Activated T-helper 9 cell treated with anti-CD3 and anti-CD28 coated beads, Interleukin-2, amount 50 U/mL, for 16 hours (primary cell): Measurements from ENCODE around the gene MVB12B.

ENCODE experiments used
- DNase-seq: peaks from one replicate; pipeline ENCODE4 v3.0.0-alpha.2; 2020; ENCODE audit warnings: low read depth

MVB12B gene

DNA sequence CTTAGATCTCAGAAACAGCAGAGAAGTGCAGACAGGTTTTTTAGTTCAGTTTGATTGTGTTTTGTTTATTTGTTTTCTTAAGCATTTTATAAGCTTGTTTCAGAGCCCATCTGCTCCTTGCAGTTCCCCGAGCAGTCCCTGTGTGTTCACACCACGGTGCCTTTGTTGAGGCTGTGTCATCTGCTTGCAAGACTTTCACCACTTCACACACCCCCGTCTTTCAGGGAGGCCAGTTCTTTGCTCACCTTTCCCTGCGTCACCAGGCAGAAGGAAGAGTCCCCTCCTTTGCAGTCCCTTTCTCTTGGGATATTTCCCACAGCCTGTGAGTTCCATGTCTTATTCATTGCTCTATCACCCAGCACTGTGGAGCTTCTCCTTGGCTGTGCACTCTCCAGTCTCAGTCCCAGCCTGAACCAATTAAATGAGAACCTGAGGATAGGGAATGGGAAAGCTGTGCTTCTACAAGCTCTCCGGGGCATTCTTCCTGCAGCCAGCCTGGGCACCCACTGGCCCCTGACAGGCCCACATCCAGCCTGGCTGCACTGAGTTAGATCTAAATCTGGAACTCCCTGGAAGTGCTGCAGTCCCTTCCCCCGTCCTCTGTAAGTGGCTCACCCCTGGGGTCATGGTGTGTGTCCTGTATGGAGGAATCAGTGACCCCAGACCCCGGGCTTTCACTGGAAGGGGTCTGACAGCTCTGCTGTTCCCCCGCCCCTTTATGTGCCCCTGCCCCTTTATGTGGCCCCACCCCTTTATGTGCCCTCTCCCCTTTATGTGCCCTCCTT lies 5.5 kb downstream of the MVB12B start:
- no peak for DNase-seq

DNA sequence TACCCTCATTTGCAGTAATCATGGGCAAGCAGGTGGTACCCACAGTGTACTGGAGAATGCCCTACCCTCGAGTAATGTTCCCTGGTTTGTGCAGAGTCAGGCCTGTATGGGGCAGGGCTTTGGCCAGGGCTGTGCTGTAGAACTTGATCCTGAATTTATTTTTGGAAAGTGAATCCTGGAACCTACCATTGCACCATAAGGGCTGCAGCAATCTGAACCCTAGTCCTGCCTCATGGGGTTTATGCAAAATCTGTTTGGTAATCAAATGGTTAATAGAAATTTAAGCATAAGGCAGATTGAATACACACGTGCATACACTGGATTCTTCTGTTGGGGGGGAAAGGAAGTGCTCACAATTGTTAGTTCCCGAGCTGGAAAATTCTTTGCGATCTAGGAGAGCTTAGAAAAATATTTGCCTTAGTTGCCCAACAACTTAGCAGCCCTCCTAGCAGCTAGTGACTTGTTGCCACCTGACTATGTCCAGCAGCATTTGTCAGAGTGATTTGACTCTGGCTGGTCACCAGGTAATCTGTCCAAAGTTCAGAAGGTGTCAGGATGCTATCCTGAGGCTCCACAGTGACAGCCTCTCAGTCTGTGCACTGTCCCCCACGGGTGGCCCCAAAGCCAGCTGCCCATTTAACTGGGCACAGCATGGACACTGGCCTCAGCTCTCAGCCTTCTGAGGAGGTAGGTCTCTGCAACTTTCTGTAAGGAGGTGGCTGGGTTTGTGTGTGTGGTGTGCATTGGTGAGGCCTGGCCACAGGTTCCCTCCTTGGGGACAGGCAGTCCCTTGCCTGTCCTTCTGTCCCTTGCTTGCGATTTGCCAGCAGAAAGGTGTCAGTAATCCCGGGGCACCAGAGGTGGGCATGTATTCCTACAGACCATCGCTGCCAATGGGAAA lies 8.3 kb downstream of the MVB12B start:
- no peak for DNase-seq

DNA sequence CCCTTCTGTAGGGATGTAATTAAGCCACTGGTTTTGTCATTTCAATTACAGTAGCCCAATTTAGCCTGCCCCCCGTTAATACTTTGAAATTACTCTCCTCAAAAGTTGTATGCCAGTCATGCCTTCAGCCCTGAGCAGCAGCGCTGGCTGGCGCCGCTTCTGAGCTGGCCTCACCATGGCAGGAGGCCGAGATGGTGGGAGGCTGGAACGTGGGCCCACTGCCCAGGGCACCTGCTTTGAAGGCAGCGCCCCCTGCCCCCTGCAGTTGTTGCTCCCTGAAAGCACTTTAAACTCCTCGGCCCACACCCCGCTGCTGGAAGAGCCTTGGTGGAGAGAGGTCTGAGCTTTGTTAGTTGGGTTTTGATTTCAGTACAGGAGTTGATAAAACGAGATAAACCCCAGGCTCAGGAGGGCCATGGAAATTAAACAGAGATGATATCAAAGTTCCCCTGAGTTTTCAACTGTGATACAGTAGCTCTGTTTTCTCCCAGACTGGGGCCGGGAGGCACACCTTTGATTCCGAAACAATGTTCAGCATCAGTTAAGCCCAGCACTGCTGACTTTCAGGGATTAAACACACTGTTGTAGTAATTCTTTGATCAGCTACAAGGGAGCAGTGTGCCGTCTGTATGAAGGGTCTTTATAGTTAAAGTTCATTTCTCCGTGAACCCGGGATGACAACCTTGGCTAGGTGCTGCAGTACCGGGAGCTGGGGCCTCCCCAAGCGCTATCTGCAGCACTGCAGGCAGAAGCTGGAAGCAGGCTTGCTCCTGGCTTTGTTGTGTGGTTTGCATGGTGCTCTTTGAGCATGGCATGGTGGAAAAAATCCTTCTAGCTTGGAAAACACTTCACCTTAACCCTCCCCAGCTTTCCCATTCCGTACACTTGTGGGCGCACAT lies 9.5 kb downstream of the MVB12B start:
- DNase-seq, result no peak

DNA sequence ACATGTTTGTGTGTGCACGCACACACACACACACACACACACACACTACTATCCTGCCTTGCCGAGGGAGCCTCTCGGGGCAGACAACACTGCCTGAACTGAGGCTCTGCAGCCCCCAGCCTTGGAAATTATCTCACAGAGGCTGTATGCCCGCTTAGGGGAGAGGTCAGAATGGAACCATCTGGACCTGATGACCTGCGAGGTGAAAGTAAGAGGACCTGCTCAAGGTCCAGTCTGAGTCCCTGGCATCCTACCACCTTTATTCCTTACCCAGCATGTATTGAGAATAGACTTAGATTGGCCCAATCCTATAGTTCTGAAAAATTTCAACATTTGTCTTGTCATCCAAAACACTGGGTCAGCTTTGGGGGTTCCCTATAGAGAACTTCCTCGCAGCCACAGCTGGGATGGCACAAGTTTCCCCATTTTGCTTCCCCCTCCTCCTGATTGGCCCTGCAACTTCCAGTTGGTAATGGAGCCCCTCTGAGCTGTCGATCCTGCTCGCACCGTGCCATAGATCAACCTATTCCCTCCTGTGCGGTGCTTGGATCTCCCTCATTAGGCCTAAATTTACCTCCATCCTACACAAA lies 10.2 kb downstream of the MVB12B start:
- DNase-seq, result no peak

DNA sequence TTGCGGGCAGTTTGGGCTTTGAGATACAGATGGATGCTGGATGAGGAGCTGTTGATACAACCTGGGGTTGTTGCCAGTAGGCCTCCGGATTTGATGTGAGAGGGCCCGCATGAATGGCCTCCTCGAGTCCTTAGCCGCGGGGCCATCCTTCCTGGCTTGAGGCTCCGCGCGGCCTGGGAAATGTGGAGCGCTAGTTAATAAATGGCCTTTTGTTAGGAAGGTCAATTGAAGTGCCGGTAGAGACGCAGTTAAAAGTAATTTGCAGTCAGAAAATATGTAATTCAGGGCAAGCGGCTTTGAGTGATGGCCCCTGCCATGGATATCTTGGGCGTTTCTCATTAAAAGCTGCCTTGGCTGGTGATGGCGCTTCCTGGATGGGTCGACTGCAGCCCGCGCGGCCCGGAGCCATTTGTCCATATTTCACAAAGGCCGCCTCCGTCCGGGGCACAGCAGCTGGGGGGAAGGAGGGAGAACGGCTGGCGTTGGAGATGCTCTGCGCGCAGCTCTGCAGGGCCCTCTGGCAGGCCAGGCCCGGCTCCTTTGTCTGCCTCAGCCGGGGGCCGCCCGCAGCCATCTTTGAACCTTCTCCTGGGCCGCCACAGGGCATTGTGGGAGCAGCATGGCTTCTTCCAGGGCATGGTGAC lies 11.2 kb downstream of the MVB12B start:
- no peak for DNase-seq

DNA sequence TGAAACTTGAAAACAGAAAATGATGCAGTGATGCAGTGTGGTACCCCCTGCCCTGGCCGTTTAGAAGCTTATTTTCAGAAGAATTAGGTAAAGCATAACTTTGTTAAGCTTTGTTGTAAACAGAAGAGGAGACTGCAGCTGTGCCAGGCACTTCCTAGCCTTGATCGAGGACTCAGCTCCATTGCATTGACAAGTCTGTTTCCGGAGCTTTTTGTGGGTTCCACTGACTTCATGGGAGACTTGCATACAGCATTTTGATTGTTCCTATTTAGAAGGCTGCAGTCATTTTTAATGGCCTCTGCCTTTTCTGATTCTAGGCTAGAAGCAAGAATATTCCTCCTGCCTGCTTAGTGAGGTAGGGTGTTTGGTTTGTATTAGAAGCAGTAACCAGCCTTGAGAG lies 12.3 kb downstream of the MVB12B start:
- DNase-seq, result no peak

DNA sequence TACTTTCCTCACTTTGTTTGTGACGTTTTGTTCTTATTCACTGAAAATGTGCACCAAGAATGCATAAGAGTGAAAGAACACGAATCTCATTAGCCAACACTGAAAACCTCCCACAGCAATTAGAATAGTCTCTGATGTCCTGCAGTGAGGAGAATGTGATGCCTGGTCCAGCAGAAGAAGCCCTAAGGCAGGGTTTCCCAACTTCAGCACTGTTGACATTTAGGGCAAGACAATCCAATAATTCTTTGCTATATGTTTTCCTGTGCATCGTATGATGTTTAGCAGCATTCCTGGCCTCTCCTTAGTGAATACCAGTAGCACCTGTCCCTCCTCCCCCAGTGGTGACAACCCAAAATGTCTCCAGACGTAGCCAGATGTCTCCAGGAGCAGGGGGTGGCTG lies 14.8 kb downstream of the MVB12B start:
- DNase-seq, result no peak

DNA sequence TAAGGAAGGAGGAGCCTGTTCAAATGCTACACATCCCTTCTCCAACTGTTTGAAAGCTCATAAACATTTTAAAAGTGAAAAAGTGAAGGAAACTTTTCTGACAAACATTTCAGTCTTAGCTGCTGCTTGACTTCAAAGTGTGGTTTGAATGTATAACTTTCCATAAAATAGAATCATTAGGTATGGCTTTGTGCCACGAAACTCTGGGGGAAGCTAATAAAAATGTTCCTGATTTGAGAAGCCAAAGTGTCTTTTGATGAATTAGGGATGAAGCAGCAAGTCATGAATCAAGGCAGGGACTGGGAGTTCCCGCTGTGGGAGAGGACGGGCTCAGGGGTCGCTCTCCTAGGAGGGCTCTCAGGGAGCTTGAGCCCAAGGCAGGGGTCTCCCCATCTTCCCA lies 15.3 kb downstream of the MVB12B start:
- no peak for DNase-seq

DNA sequence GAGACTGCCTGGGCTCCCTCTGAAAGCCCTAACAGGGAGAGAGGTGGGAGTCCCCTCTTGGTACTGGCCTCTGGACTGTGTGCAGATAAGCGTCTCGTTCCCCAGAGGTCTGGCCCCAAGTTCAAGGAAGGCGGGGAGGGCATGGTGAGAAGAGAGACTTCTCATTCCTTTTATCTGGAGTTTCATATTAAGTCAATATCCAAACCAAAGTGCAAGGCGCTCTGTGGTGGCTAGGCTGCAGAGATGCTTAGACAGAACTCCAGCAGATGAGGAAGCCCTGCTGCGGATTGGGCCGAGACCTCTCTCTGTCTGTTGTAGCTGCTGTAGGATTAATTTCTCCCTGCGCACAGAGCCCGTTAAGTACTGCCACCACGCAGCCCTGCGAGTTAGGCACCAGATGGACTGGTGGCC lies 16.0 kb downstream of the MVB12B start:
- no peak for DNase-seq

DNA sequence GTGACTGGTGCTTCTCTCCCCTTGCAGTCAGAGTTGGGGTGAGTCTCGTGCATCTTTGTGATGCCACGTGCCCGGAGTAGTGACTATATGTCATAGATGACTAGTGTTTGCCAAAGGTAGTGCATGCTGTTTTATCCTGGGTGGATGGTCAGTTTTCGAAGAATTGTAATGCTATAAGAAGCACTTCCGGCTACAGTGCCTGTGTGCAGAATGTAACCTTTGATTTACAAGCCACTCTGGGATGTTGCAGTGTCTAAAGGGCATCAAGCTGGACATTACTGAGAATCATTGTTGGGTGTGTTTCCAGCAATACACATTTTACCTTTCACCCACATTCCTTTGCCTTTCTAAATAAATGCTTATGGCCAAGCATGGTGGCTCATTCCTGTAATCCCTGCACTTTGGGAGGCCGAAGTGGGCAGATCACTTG lies 16.7 kb downstream of the MVB12B start:
- DNase-seq, result no peak

DNA sequence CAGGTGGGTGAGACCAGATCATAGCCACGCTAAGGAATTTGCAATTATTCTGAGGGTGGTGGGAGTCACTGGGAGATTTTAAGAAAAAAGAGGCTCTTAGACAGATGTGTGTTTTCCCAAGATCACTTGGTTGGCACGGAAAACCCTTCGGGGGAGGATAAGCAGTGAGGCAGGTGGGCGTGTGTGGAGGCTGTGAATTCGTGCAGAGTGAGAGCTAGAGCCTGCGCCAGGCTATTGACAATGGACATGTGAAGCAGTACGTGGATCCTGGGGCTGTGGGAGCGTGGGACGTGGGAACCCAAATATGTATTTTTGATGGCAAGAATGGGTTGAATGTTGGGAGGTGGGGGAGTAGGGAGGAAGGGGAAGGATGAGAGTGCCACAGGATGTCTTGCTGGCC lies 19.4 kb downstream of the MVB12B start:
- no peak for DNase-seq

DNA sequence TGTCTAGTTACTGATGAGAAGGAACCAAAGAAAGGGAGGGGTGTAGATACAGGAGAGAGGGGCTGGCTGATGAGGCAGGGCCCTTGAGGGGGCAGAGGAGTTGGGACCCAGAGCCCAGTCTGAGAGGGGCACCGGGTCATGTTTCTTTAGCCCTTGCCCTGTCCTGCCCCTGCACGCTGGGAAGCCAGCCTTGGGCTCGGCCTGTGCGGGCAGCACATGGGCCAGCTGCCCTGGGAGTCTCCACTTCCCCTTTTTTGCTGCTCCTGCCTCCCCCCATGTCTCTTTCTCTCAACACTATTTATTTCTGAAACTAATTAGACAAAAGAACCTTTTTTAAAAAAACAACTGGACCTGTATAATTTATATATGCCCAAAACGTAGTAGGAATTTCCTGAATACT lies 20.5 kb downstream of the MVB12B start:
- no peak for DNase-seq

DNA sequence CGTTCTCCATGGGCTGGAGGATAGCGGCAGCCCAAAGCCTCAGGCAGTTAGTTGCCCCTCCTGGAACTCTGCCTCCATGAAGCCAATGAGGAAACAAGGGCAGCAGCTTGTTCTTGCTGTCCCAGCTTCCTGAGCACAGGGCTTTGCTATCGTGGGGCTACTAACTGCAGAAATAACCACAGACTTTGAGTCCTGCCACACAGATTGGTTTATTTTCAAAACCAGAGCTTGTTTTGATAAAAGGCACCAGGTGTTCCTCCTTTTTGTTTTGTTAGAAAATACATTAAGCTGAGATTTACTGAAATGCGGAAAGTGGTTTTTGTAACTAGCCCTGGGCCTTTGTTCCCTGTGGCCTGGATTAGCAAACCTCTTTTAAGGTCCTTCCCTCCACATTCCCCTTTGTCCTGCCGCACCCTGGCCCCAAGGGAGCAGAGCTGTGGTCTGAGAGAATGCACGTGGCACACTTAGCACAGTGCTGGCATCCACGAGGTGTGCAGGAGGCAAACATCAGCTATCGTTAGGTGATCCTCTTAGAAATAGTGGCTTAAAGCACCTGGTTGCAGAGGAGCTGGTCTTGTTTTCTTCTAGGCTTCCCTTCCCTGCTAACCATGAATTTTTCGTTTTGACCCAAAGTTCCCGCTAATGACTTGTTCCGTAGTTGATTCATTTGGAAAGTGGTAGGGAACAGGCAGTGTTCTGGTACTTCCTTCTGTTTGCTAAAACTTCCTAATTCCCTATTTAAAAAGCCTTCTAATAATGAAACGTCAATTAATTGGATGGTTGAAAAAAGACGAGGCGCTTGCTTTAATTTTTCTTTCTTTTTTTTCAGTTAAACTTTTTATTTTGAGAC lies 21.5 kb downstream of the MVB12B start:
- DNase-seq, result no peak

DNA sequence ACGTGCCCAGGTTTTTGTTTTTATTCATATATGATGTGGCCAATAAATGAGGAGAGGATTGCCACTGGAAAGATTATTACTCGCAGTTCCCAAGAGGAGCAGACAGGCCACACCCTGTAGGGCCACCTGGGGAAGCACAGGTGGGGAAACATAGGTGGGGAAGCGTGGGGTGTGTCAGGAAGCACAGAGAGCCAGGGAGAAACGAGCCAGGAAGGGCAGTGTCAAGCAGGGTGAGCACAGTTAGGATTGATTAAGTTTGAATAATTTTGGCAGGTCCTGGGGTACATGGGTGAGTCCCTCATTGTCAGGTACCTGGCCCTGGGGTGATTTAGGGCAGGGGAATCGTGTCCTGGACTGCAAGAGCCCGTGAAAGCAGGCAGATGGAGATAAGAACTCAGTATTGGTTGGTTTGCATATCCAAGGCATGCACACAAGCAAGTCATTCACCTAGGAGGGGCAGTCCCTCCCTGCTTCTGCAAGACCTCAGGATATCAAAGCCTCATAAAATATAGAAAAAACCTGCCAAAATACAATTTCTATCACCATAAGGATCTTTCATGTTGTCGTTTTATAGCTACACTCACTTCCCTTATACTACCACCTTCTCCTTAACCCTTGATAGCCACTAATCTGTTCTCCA lies 22.4 kb downstream of the MVB12B start:
- no peak for DNase-seq

DNA sequence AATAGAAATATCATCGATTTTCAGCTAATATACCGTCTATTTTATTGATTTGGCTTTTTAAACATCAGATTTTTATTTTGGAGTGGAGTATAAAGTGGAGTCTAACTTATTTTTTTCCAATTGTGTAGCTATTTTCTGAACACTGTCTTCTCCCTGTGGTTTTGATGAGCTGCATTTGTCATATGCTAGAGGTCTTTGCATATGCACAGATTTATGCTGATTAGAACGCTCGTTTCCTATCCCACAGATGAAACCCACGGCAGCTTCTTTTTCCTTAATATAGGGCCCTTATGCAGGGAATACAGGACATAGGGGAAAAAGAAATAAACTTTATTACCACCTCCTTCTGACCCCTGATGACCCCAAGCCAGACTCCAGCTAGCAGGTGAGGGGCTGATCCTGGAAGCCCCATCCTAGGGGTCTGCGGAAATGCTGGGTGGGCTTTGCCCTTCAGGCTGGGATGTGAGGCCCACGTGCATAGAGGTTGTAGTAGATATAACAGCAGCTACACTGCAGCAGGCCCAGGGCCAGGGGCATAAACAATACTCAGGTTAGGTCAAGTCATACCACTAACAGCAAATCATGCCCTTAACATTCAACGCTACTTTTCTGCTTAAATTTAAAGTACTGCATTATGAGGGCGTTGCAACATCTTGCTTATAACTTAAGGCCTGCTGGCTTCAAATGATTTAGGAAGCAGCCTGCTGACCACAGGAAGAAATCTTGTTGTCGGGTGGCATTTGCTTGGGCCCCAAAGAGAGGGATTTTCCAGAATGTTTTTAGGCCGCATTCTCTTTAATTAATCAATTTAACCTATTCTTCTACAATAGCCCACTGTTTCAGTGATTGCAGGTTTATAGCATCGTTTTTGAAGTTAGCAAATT lies 28.5 kb downstream of the MVB12B start:
- DNase-seq, result no peak

DNA sequence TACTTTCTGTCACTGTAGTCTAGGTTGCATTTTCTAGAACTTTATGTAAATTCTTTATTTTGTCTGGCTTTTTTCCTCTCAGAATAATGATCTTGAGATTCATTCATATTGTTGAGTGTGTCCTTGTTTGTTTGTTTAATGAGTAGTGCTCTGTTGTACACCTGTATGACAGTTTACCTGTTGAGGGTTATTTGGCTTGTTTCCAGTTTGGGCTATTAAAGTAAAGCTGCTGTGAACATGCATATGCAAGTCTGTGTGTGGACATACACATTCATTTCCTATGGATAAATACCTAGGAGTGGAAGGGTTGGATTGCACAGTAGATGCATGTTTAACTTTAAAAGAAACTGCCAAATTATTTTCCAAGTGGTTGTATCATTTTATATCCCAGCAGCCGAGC lies 30.4 kb downstream of the MVB12B start:
- DNase-seq, result no peak

DNA sequence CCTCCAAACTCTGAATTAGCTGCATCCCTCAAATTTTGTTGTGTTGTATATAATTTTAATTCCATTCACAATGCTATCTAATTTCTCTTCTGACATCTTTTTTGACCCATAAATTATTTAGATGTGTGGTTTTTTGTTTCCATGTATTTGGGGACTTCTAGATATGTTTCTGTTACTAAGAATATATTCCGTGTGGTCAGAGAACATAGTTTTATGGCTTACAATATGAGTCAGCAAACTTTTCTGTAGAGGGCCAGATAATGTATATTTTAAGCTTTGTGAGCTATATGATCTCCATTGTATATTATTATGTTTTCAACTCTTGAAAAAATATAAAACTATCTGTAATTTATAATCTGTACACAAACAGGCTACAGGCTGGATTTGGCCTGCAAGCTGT lies 33.4 kb downstream of the MVB12B start:
- DNase-seq, result no peak

DNA sequence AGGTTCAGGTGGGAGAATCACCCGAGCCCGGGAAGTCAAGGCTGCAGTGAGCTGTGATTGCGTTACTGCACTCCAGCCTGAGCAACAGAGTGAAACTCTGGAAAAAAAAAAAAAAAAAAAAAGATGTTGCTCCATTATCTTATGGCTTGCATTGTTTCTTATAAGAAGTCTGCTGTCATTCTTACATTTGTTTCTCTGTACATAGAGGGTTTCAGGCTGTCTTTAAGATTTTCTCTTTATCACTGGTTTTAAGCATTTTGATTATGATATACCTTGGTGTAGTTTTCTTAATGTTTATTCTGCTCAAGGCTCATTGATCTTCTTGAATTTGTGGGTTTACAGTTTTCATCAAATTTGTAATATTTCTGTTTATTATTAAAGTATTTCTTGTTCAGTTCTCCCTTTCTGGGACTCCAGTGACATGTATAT lies 35.2 kb downstream of the MVB12B start:
- DNase-seq, result no peak

DNA sequence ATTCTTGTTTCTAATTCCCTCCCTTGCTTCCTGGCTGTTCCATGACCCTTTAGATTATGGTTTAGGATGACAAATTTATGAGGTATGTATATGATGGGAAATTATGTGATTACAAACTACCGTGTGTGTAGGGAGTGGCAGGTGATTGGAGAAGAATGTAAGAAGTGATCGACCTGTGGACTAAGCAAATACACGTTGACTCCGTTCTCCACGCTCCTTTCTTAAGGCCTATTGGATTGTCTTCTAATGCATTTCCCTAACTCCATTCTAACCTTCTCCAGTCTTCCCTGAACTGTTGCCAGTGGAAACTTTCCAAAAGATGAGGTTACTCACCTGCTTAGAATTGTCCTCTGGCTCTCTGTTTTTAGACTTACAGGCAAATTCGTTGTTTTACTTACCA lies 36.6 kb downstream of the MVB12B start:
- DNase-seq, result no peak
